HG03354 (cell line): ENCODE measurements around the gene GBGT1.
"Not testable (repeated sequence)": the region's sequence is repeated elsewhere in the genome, so short reads cannot be mapped to it uniquely, and the experiment has no call there.

Source experiments
- ATAC-seq: cut with Tn5 transposase; IDR thresholded peaks from one replicate; pipeline ENCODE4 v1.9.1; 2021; ENCODE audit warnings: mild to moderate bottlenecking; ENCODE audit not compliant: unreplicated experiment, poor library complexity, severe bottlenecking

GBGT1 gene

GRCh38 chr9:133163504-133164172, at the start of gene GBGT1:
TSS of gene GBGT1 (minus strand) at chr9:133163914. CDS start at chr9:133162412, 1,502 bp downstream.
- ATAC-seq = no peak

- ATAC-seq = no peak
Observed at GRCh38 chr9:133210609-133211008, 46.9 kb upstream of the GBGT1 start.

GRCh38 chr9:133210202-133210532, 46.5 kb upstream of the GBGT1 start:
- no peak for ATAC-seq

GRCh38 chr9:133209327-133210201, 45.9 kb upstream of the GBGT1 start:
- ATAC-seq = not testable (repeated sequence)

GRCh38 chr9:133208880-133209300, 45.2 kb upstream of the GBGT1 start, which contains the start of gene OBP2B:
TSS of gene OBP2B (minus strand) at chr9:133209250. CDS start at chr9:133209199, 51 bp downstream.
- ATAC-seq = not testable (repeated sequence)

GRCh38 chr9:133208171-133208879, 44.6 kb upstream of the GBGT1 start:
- not testable (repeated sequence) for ATAC-seq

GRCh38 chr9:133207540-133208170, 43.9 kb upstream of the GBGT1 start:
- ATAC-seq = no peak

- ATAC-seq = no peak
Observed at GRCh38 chr9:133207021-133207531, 43.4 kb upstream of the GBGT1 start.

GRCh38 chr9:133205996-133206931, 42.5 kb upstream of the GBGT1 start:
- no peak for ATAC-seq

- not testable (repeated sequence) for ATAC-seq
Observed at GRCh38 chr9:133205481-133205887, 41.8 kb upstream of the GBGT1 start.

GRCh38 chr9:133204993-133205336, 41.3 kb upstream of the GBGT1 start:
- ATAC-seq = no peak

GRCh38 chr9:133204335-133204992, 40.8 kb upstream of the GBGT1 start:
- ATAC-seq = no peak

- no peak for ATAC-seq
Observed at GRCh38 chr9:133203506-133204075, 39.9 kb upstream of the GBGT1 start.

- no peak for ATAC-seq
Observed at GRCh38 chr9:133202688-133203453, 39.2 kb upstream of the GBGT1 start.

- ATAC-seq = no peak
Observed at GRCh38 chr9:133202145-133202513, 38.4 kb upstream of the GBGT1 start.

GRCh38 chr9:133201424-133202144, 37.9 kb upstream of the GBGT1 start:
- no peak for ATAC-seq

GRCh38 chr9:133200631-133201030, 36.9 kb upstream of the GBGT1 start:
- ATAC-seq = no peak
